Neuronal stem cell (in vitro differentiated cells): ENCODE data around the gene RYR1.

Experiments
- DNase-seq: peaks from one replicate; pipeline ENCODE4 v3.0.0-alpha.2; 2013; ENCODE audit warnings: low spot score
- H2AFZ ChIP-seq: one replicate; pipeline ENCODE4 v1.6.1; 2013; ENCODE audit warnings: mild to moderate bottlenecking, low read length, inconsistent platforms
- H2AK5ac ChIP-seq: 2 replicates; pipeline ENCODE4 v1.6.1; 2013; ENCODE audit warnings: low read depth, mild to moderate bottlenecking, inconsistent platforms, low read length, moderate library complexity, mixed read lengths
- H2BK120ac ChIP-seq: 2 replicates; pipeline ENCODE4 v1.6.1; 2013; ENCODE audit warnings: low read depth, mild to moderate bottlenecking, inconsistent platforms, low read length, moderate library complexity, mixed read lengths
- H2BK12ac ChIP-seq: one replicate; pipeline ENCODE4 v1.6.1; 2013; ENCODE audit warnings: low read length, inconsistent platforms
- H2BK15ac ChIP-seq: 2 replicates; pipeline ENCODE4 v1.6.1; 2013; ENCODE audit warnings: mild to moderate bottlenecking, low read length, inconsistent platforms, mixed read lengths
- H2BK5ac ChIP-seq: one replicate; pipeline ENCODE4 v1.6.1; 2013; ENCODE audit warnings: inconsistent platforms, mild to moderate bottlenecking, low read length, moderate library complexity
- H3K14ac ChIP-seq: one replicate; pipeline ENCODE4 v1.6.1; 2013; ENCODE audit warnings: low read length, inconsistent platforms
- H3K18ac ChIP-seq: 2 replicates; pipeline ENCODE4 v1.6.1; 2013; ENCODE audit warnings: low read length, inconsistent platforms
- H3K23ac ChIP-seq: 2 replicates; pipeline ENCODE4 v1.6.1; 2013; ENCODE audit warnings: low read depth, mild to moderate bottlenecking, mixed read lengths, low read length, inconsistent platforms; ENCODE audit not compliant: poor library complexity
- H3K27ac ChIP-seq: replicated peaks from 3 replicates; pipeline ENCODE4 v1.5.1; 2013; ENCODE audit warnings: low read length, inconsistent platforms
- H3K27me3 ChIP-seq, 3 experiments: 2 replicates each; pipeline ENCODE4 v1.6.1; 2013; ENCODE audit warnings: low read length in 3 of 3, mild to moderate bottlenecking in 2 of 3, inconsistent platforms in 1 of 3, low read depth in 1 of 3, mixed read lengths in 1 of 3, moderate library complexity in 1 of 3; ENCODE audit not compliant: control insufficient read depth in 3 of 3, insufficient read depth in 3 of 3
- H3K36me3 ChIP-seq, 2 donors: replicated peaks in 1 of 2; 2 replicates each; pipeline ENCODE4 v1.6.1; 2013; ENCODE audit warnings: low read length in 2 of 2; ENCODE audit not compliant: control insufficient read depth in 2 of 2, insufficient read depth in 2 of 2
- H3K4ac ChIP-seq: 2 replicates; pipeline ENCODE4 v1.6.1; 2013; ENCODE audit warnings: inconsistent platforms, mild to moderate bottlenecking, low read length, moderate library complexity
- H3K4me1 ChIP-seq, 2 donors: 1 replicate in 1 of 2; 2 replicates in 1 of 2; pipeline ENCODE4 v1.6.1; 2013; ENCODE audit warnings: low read length in 2 of 2, low read depth in 1 of 2; ENCODE audit not compliant: control insufficient read depth in 2 of 2, insufficient read depth in 1 of 2
- H3K4me2 ChIP-seq: one replicate; pipeline ENCODE4 v1.6.1; 2013; ENCODE audit warnings: mild to moderate bottlenecking, low read length, inconsistent platforms; ENCODE audit not compliant: insufficient read depth, poor library complexity, severe bottlenecking
- H3K4me3 ChIP-seq, 2 donors: 2 replicates each; pipeline ENCODE4 v1.5.1; 2013; ENCODE audit warnings: low read length in 2 of 2, mild to moderate bottlenecking in 2 of 2, inconsistent platforms in 1 of 2, moderate library complexity in 1 of 2
- H3K79me1 ChIP-seq: one replicate; pipeline ENCODE4 v1.6.1; 2013; ENCODE audit warnings: low read depth, mild to moderate bottlenecking, inconsistent platforms, low read length, moderate library complexity
- H3K9ac ChIP-seq: one replicate; pipeline ENCODE4 v1.6.1; 2013; ENCODE audit warnings: mild to moderate bottlenecking, low read depth, low read length, inconsistent platforms; ENCODE audit not compliant: poor library complexity
- H3K9me3 ChIP-seq, 2 donors: replicated peaks in 1 of 2; 2 replicates each; pipeline versions ENCODE3 to v1.6.1; 2013; ENCODE audit warnings: low read length in 2 of 2, mild to moderate bottlenecking in 2 of 2, inconsistent platforms in 1 of 2, low read depth in 1 of 2, mixed read lengths in 1 of 2, moderate library complexity in 1 of 2; ENCODE audit not compliant: control insufficient read depth in 2 of 2, insufficient read depth in 1 of 2
- H4K8ac ChIP-seq: one replicate; pipeline ENCODE4 v1.6.1; 2013; ENCODE audit warnings: low read depth, mild to moderate bottlenecking, inconsistent platforms, low read length, moderate library complexity
- H4K91ac ChIP-seq: one replicate; pipeline ENCODE4 v1.6.1; 2013; ENCODE audit warnings: low read length, low read depth, mild to moderate bottlenecking, inconsistent platforms; ENCODE audit not compliant: poor library complexity
- WGBS, 2 donors: extraction: QIAGEN DNeasy Blood & Tissue Kit; methylation state at CpG; one replicate each; pipeline ENCODE4 v1.1.7; 2013; ENCODE audit warnings: missing lambda C conversion rate in 2 of 2, mixed read lengths in 1 of 2; ENCODE audit not compliant: insufficient read length in 2 of 2, insufficient replicate concordance in 1 of 2; ENCODE audit errors: extremely low coverage in 2 of 2; 5-methylcytosine and 5-hydroxymethylcytosine counted together

RYR1 gene

GRCh38 chr19:38412491-38412890, 21.0 kb upstream of the RYR1 start:
- Histone ChIP-seq H3K9ac (no peak overlapping the region), H3K18ac (no peak overlapping the region), H3K9me3 (no peaks in the 10 kb centered on the region), H3K79me1 (no peaks in the 10 kb centered on the region), H2BK120ac (no peak overlapping the region), H3K4me3 (peak overlapping the region in 1 of 2 donors; percentile 41), H3K23ac (peak overlapping the region; percentile 89), H3K36me3 (no peaks in the 10 kb centered on the region), H3K4me2 (no peak overlapping the region), H4K91ac (no peak overlapping the region), H4K8ac (no peak overlapping the region), H3K4ac (no peak overlapping the region), H2AK5ac (peak overlapping the region; percentile 86), H3K27ac (no peak overlapping the region), H2BK12ac (no peak overlapping the region), H3K27me3 (peaks cover 0 to 11% (median 2%) of the 10 kb centered on the region in 3 experiments), H2BK15ac (no peak overlapping the region), H3K14ac (no peak overlapping the region), H3K4me1 (peaks cover 0 to under 1% of the 10 kb centered on the region in 2 donors), H2AFZ (no peak overlapping the region), H2BK5ac (peak overlapping the region; percentile 53)
- DNase-seq: no peak
- WGBS, 2 donors: no CpG with 5 or more reads among the region's 8 CpGs

- Histone ChIP-seq H2BK120ac (no peak overlapping the region), H3K14ac (no peak overlapping the region), H3K9ac (no peak overlapping the region), H3K4ac (no peak overlapping the region), H2AK5ac (peak overlapping the region; percentile 86), H3K4me2 (no peak overlapping the region), H3K36me3 (no peaks in the 10 kb centered on the region), H3K23ac (peak overlapping the region; percentile 89), H2AFZ (no peak overlapping the region), H2BK5ac (peak overlapping the region; percentile 53), H3K27me3 (peaks cover 0 to 16% (median 2%) of the 10 kb centered on the region in 3 experiments), H2BK12ac (no peak overlapping the region), H3K79me1 (no peaks in the 10 kb centered on the region), H3K18ac (peak overlapping the region; percentile 17), H3K4me3 (peak overlapping the region in 1 of 2 donors; percentile 41), H3K4me1 (peaks cover 0 to 2% of the 10 kb centered on the region in 2 donors), H3K9me3 (no peaks in the 10 kb centered on the region), H2BK15ac (no peak overlapping the region), H3K27ac (no peak overlapping the region), H4K8ac (no peak overlapping the region), H4K91ac (no peak overlapping the region)
- DNase-seq: no peak
- no CpG with 5 or more reads among the region's 11 CpGs for WGBS, 2 donors
Observed at GRCh38 chr19:38412961-38413360, 20.5 kb upstream of the RYR1 start.

GRCh38 chr19:38413416-38413815, 20.1 kb upstream of the RYR1 start:
- Histone ChIP-seq H4K91ac (no peak overlapping the region), H3K27ac (no peak overlapping the region), H3K4me3 (no peak overlapping the region), H2BK5ac (no peak overlapping the region), H3K27me3 (peaks cover 0 to 20% (median 5%) of the 10 kb centered on the region in 3 experiments), H3K4ac (no peak overlapping the region), H2AFZ (no peak overlapping the region), H3K79me1 (no peaks in the 10 kb centered on the region), H2BK15ac (no peak overlapping the region), H3K9me3 (no peaks in the 10 kb centered on the region), H3K4me1 (peaks cover 0 to 6% of the 10 kb centered on the region in 2 donors), H3K4me2 (no peak overlapping the region), H3K18ac (peak overlapping the region; percentile 19), H2BK120ac (no peak overlapping the region), H3K14ac (no peak overlapping the region), H3K9ac (no peak overlapping the region), H3K36me3 (no peaks in the 10 kb centered on the region), H2BK12ac (no peak overlapping the region), H3K23ac (peak overlapping the region; percentile 89), H2AK5ac (no peak overlapping the region), H4K8ac (no peak overlapping the region)
- WGBS, 2 donors: no CpG with 5 or more reads among the region's 6 CpGs
- no peak for DNase-seq

GRCh38 chr19:38417146-38417543, 16.3 kb upstream of the RYR1 start:
- peak overlapping the region; percentile 62 for H2BK15ac ChIP-seq
- H2BK12ac ChIP-seq: peak overlapping the region; percentile 78
- peaks cover 0 to 42% (median 7%) of the 10 kb centered on the region in 3 experiments for H3K27me3 ChIP-seq
- no peak overlapping the region for H2AFZ ChIP-seq
- no peak overlapping the region for H2BK120ac ChIP-seq
- H4K91ac ChIP-seq: no peak overlapping the region
- H2AK5ac ChIP-seq: peak overlapping the region; percentile 93
- H3K23ac ChIP-seq: no peak overlapping the region
- H2BK5ac ChIP-seq: peak overlapping the region; percentile 39
- H3K9me3 ChIP-seq: no peaks in the 10 kb centered on the region
- H3K36me3 ChIP-seq: no peaks in the 10 kb centered on the region
- peak overlapping the region; percentile 66 for H3K18ac ChIP-seq
- no peak overlapping the region for H3K4me2 ChIP-seq
- WGBS, 2 donors: 100% methylated on average over 3 of the region's 8 CpGs; no CpG with 5 or more reads in 1 of the 2 donors
- no peak overlapping the region for H3K4me3 ChIP-seq
- no peaks in the 10 kb centered on the region for H3K79me1 ChIP-seq
- no peak overlapping the region for H3K27ac ChIP-seq
- H3K4ac ChIP-seq: no peak overlapping the region
- H3K14ac ChIP-seq: no peak overlapping the region
- H3K9ac ChIP-seq: no peak overlapping the region
- peak overlapping the region; percentile 30 for H4K8ac ChIP-seq
- no peak for DNase-seq
- H3K4me1 ChIP-seq: peaks cover 0 to 6% of the 10 kb centered on the region in 2 donors
